SK-N-MC (cell line): ENCODE measurements around the gene LENEP.
"Not testable (repeated sequence)": the region's sequence is repeated elsewhere in the genome, so short reads cannot be mapped to it uniquely, and the experiment has no call there.

Source experiments
- DNase-seq: peaks from one replicate; pipeline ENCODE4 v3.0.0-alpha.2; 2011; ENCODE audit warnings: low read depth, low spot score
- H3K27ac ChIP-seq: fragments of 200-600 bp; sonication (generic); 2 replicates; pipeline ENCODE4 v1.5.1; 2016; ENCODE audit warnings: mixed run types
- H3K36me3 ChIP-seq: fragments of 200-600 bp; sonication (generic); 2 replicates; pipeline ENCODE4 v1.6.1; 2017; ENCODE audit warnings: antibody characterized with exemption, low read length, mixed read lengths; ENCODE audit not compliant: insufficient read depth
- H3K4me3 ChIP-seq: fragments of 200-600 bp; sonication (generic); 2 replicates; pipeline ENCODE4 v1.5.1; 2016
- H3K9ac ChIP-seq: fragments of 200-600 bp; sonication (generic); 2 replicates; pipeline ENCODE4 v1.8.0; 2017; ENCODE audit warnings: mixed run types, mixed read lengths; ENCODE audit not compliant: insufficient read length
- H3K9me3 ChIP-seq: fragments of 200-600 bp; sonication (generic); 2 replicates; pipeline ENCODE4 v1.6.1; 2017; ENCODE audit warnings: low read depth, mild to moderate bottlenecking, antibody characterized with exemption, low read length, moderate library complexity, mixed read lengths
- EZH2 ChIP-seq: fragments of 200-600 bp; sonication (generic); IDR thresholded peaks from one replicate; pipeline ENCODE4 v1.6.1; 2017; ENCODE audit warnings: antibody characterized with exemption
- FOXP2 ChIP-seq: optimal IDR thresholded peaks from 2 replicates; pipeline ENCODE3; 2011; ENCODE audit warnings: mild to moderate bottlenecking, moderate library complexity; ENCODE audit not compliant: insufficient read depth; ENCODE audit errors: extremely low read length, control extremely low read depth
- POLR2AphosphoS5 ChIP-seq: IDR thresholded peaks from 2 replicates; pipeline ENCODE4 v1.6.1; 2012; ENCODE audit warnings: mild to moderate bottlenecking, low read depth, low read length, borderline replicate concordance

LENEP gene

GRCh38 chr1:154990276-154990675 is 3.1 kb upstream of the LENEP start:
- no peak overlapping the region for H3K9ac ChIP-seq
- peaks cover 41% of the 10 kb centered on the region for H3K36me3 ChIP-seq
- H3K4me3 ChIP-seq, result no peak overlapping the region
- H3K27ac ChIP-seq, result no peak overlapping the region
- H3K9me3 ChIP-seq, result no peaks in the 10 kb centered on the region
- TF ChIP-seq FOXP2, result no peak
- no peak for DNase-seq

GRCh38 chr1:154992721-154993571 is 440 bp upstream of the LENEP start:
- H3K4me3 ChIP-seq, result no peak overlapping the region
- peak overlapping the region; percentile 76 for H3K27ac ChIP-seq
- TF ChIP-seq POLR2AphosphoS5 (no peak), FOXP2 (no peak), EZH2 (no peak)
- H3K9me3 ChIP-seq, result no peaks in the 10 kb centered on the region
- H3K9ac ChIP-seq, result no peak overlapping the region
- peaks cover 26% of the 10 kb centered on the region for H3K36me3 ChIP-seq
- DNase-seq, result no peak

- H3K36me3 ChIP-seq, result peaks cover 13% of the 10 kb centered on the region; the same call in 1 of the 2 replicates
- no peak for DNase-seq
- H3K9me3 ChIP-seq, result no peaks in the 10 kb centered on the region
- TF ChIP-seq POLR2AphosphoS5 (no peak), EZH2 (no peak), FOXP2 (no peak)
- H3K27ac ChIP-seq, result peak overlapping the region; percentile 76
- no peak overlapping the region for H3K4me3 ChIP-seq
- no peak overlapping the region for H3K9ac ChIP-seq
Observed at GRCh38 chr1:154994269-154994587, 842 bp downstream of the LENEP start.

DNA sequence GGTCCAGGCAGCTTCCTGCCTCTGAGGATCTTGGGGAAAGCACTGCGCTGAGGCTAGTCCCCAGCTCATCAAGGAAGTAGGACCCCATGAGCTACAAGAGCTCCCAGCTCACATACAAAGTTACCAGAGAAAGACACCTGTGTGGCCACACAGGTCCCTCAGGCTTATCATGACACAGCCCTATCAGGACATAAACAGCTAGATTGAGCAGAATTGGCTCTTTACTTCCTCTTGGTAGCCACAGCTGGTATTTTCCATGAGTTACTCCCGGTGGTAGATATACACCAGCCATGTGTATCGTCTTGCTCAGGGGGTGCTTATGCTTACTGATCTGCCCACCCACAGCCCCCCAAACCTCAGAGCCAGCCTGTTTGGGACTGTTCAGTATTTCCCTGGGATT is 1.2 kb downstream of the LENEP start:
- TF ChIP-seq POLR2AphosphoS5 (no peak), EZH2 (no peak)
- no peaks in the 10 kb centered on the region for H3K9me3 ChIP-seq
- H3K9ac ChIP-seq, result no peak overlapping the region
- no peak overlapping the region for H3K4me3 ChIP-seq
- no peak for DNase-seq
- peaks cover 9% of the 10 kb centered on the region; the same call in 1 of the 2 replicates for H3K36me3 ChIP-seq
- H3K27ac ChIP-seq, result peak overlapping the region; percentile 76

- H3K4me3 ChIP-seq, H3K9me3 ChIP-seq, DNase-seq, H3K36me3 ChIP-seq, H3K9ac ChIP-seq: not testable (repeated sequence)
- H3K27ac ChIP-seq, result peak overlapping the region; percentile 76; the same call in 1 of the 2 replicates
Observed at GRCh38 chr1:154995301-154995983, 2.1 kb downstream of the LENEP start.

GRCh38 chr1:154996966-154997701 is 3.7 kb downstream of the LENEP start:
- Histone ChIP-seq H3K27ac (peak overlapping the region; percentile 42), H3K36me3 (no peaks in the 10 kb centered on the region), H3K4me3 (no peak overlapping the region), H3K9ac (no peak overlapping the region), H3K9me3 (no peaks in the 10 kb centered on the region)
- DNase-seq, result no peak
- TF ChIP-seq POLR2AphosphoS5, result no peak
- TF ChIP-seq EZH2, result no peak
- no peak for TF ChIP-seq FOXP2

- Histone ChIP-seq H3K9ac (no peak overlapping the region), H3K36me3 (no peaks in the 10 kb centered on the region), H3K9me3 (no peaks in the 10 kb centered on the region), H3K4me3 (no peak overlapping the region), H3K27ac (0 out of 2 replicates have a peak overlapping the region, but pooled peaks have one; percentile 42)
- TF ChIP-seq POLR2AphosphoS5 (no peak), FOXP2 (no peak), EZH2 (no peak)
- DNase-seq, result no peak
Observed at GRCh38 chr1:154998201-154998780, 4.9 kb downstream of the LENEP start.
